Keratinocyte (primary cell): Measurements from ENCODE around the gene PCAT6. TPM values are rescaled to one million over a fixed set of nuclear protein-coding genes. Genes with fewer than 3 reads are reported as not detected.

Experiments
- DNase-seq: peaks from one replicate; pipeline ENCODE4 v3.0.0-alpha.2; 2011; ENCODE audit warnings: low read depth, missing footprints, low spot score
- FAIRE-seq: peaks from 2 replicates; lab custom pipeline; 2011; peaks lifted over from hg19 to GRCh38; lab: Jason Lieb, UNC
- H2AFZ ChIP-seq: 2 replicates; pipeline ENCODE4 v1.6.0; 2012; ENCODE audit warnings: low read length, control low read depth, inconsistent platforms; ENCODE audit not compliant: control insufficient read depth
- H3K27ac ChIP-seq: 2 replicates; pipeline ENCODE4 v1.5.1; 2011; ENCODE audit warnings: low read length; ENCODE audit not compliant: control insufficient read depth, insufficient read depth
- H3K27me3 ChIP-seq: 3 replicates; pipeline ENCODE4 v1.6.0; 2011; ENCODE audit warnings: low read length; ENCODE audit not compliant: control insufficient read depth, insufficient read depth; ENCODE audit errors: extremely low read depth
- H3K36me3 ChIP-seq, 2 experiments: 2 replicates in 1 of 2; 3 replicates in 1 of 2; pipeline ENCODE4 v1.5.1; 2011; ENCODE audit warnings: low read length in 2 of 2, mild to moderate bottlenecking in 1 of 2; ENCODE audit not compliant: control insufficient read depth in 2 of 2, insufficient read depth in 2 of 2; ENCODE audit errors: extremely low read depth in 1 of 2
- H3K4me1 ChIP-seq: 3 replicates; pipeline ENCODE4 v1.5.1; 2011; ENCODE audit warnings: low read length; ENCODE audit not compliant: control insufficient read depth, insufficient read depth; ENCODE audit errors: extremely low read depth
- H3K4me2 ChIP-seq: 3 replicates; pipeline ENCODE4 v1.6.0; 2011; ENCODE audit warnings: low read depth, low read length; ENCODE audit not compliant: control insufficient read depth, insufficient read depth; ENCODE audit errors: extremely low read depth
- H3K4me3 ChIP-seq, 3 experiments: fragments of 200-600 bp in 1 of 3; sonication (generic) in 1 of 3; 2 replicates in 2 of 3; 3 replicates in 1 of 3; pipeline ENCODE4 v1.5.1; 2011 to 2016; ENCODE audit warnings: low read length in 3 of 3, mild to moderate bottlenecking in 3 of 3, control low read depth in 2 of 3, inconsistent platforms in 1 of 3, low read depth in 1 of 3, mixed read lengths in 1 of 3, mixed run types in 1 of 3, moderate library complexity in 1 of 3; ENCODE audit not compliant: control insufficient read depth in 2 of 3, insufficient read depth in 2 of 3; ENCODE audit errors: extremely low read depth in 1 of 3
- H3K79me2 ChIP-seq: 2 replicates; pipeline ENCODE4 v1.6.0; 2012; ENCODE audit warnings: low read length; ENCODE audit not compliant: control insufficient read depth, insufficient read depth
- H3K9ac ChIP-seq: 3 replicates; pipeline ENCODE4 v1.6.0; 2011; ENCODE audit warnings: low read length; ENCODE audit not compliant: control insufficient read depth, insufficient read depth; ENCODE audit errors: extremely low read depth
- H3K9me1 ChIP-seq: 3 replicates; pipeline ENCODE4 v1.6.0; 2011; ENCODE audit warnings: low read length; ENCODE audit not compliant: control insufficient read depth, insufficient read depth; ENCODE audit errors: extremely low read depth
- H3K9me3 ChIP-seq: 2 replicates; pipeline ENCODE4 v1.5.1; 2012; ENCODE audit warnings: low read depth, low read length; ENCODE audit not compliant: control insufficient read depth
- H4K20me1 ChIP-seq: 3 replicates; pipeline ENCODE4 v1.6.0; 2011; ENCODE audit warnings: low read length; ENCODE audit not compliant: control insufficient read depth, insufficient read depth; ENCODE audit errors: extremely low read depth
- CTCF ChIP-seq, 3 experiments: IDR thresholded peaks in 1 of 3; conservative IDR thresholded peaks in 1 of 3; optimal IDR thresholded peaks in 1 of 3; 2 replicates in 2 of 3; 3 replicates in 1 of 3; pipeline versions ENCODE3 to v1.5.1; 2011; ENCODE audit warnings: low read length in 3 of 3, mild to moderate bottlenecking in 3 of 3, moderate library complexity in 2 of 3, control low read depth in 1 of 3, inconsistent platforms in 1 of 3; ENCODE audit not compliant: insufficient read depth in 2 of 3; ENCODE audit errors: extremely low read depth in 1 of 3
- EZH2 ChIP-seq: IDR thresholded peaks from one replicate; pipeline ENCODE4 v1.6.1; 2012; ENCODE audit warnings: inconsistent platforms, mild to moderate bottlenecking, low read length, moderate library complexity
- dilution Hi-C: fragments of 300-500 bp; cut with MboI; formaldehyde crosslinking; loops from one replicate; pipeline ENCODE4 v1.7.0; 2020; ENCODE audit warnings: low sequenced_read_pairs; ENCODE audit not compliant: extremely low pct_ligation_motif_present
- polyA plus RNA-seq, 5 experiments: library from polyadenylated mRNA; depleted of rRNA in 3 of 5; stranded (reverse) in 3 of 5; stranded (forward) in 1 of 5; unstranded in 1 of 5; fragments of >200 nt; gene quantifications; 1 replicate in 1 of 5; 2 replicates in 3 of 5; 3 replicates in 1 of 5; pipeline versions ENCODE4 v1.2.1 to v1.2.3, GENCODE V29; 2011 to 2012; ENCODE audit warnings: missing spikeins in 2 of 5, low read depth in 1 of 5, low replicate concordance in 1 of 5

Gene PCAT6
- polyA plus RNA-seq, 1 donor (not counting 4 experiments of a cell fraction or from before 2014, with no cell fraction given), result 1.6 TPM

- peak overlapping the region; percentile 69 to 95 (median 91) for H3K4me3 ChIP-seq
- H3K9me3 ChIP-seq, result no peaks in the 10 kb centered on the region
- H3K27me3 ChIP-seq, result no peaks in the 10 kb centered on the region
- dilution Hi-C loops, result no loop called here
- no peaks in the 10 kb centered on the region for H3K36me3 ChIP-seq
- peaks cover 50% of the 10 kb centered on the region for H3K4me1 ChIP-seq
- H3K27ac ChIP-seq, result peak overlapping the region; percentile 90
- DNase-seq (no peak), FAIRE-seq (no peak)
- peaks cover 10% of the 10 kb centered on the region for H4K20me1 ChIP-seq
- peak overlapping the region; percentile 22 for H3K4me2 ChIP-seq
- H2AFZ ChIP-seq, result no peak overlapping the region
- no peak for TF ChIP-seq CTCF (optimal IDR thresholded peaks at IDR 0.05 in 1 of 3, IDR thresholded peaks at IDR 0.05 in 1 of 3, conservative IDR thresholded peaks at IDR 0.05 in 1 of 3; ENCODE audit: extremely low read depth in 1 of 3, insufficient read depth in 2 of 3, low read length in 3 of 3)
- no peak for TF ChIP-seq EZH2
- H3K9me1 ChIP-seq, result no peaks in the 10 kb centered on the region
- peaks cover 56% of the 10 kb centered on the region for H3K79me2 ChIP-seq
- peak overlapping the region; percentile 95 for H3K9ac ChIP-seq
These were observed 3.3 kb upstream of the PCAT6 start for GRCh38 chr1:202807451-202807925.

- no peaks in the 10 kb centered on the region for H3K36me3 ChIP-seq
- H4K20me1 ChIP-seq, result peaks cover 4% of the 10 kb centered on the region
- peak within 1 kb of the TSS; percentile 69 to 95 (median 91) for H3K4me3 ChIP-seq
- H3K27me3 ChIP-seq, result no peaks in the 10 kb centered on the region
- H3K9me3 ChIP-seq, result no peaks in the 10 kb centered on the region
- no peak for TF ChIP-seq EZH2
- no peak for TF ChIP-seq CTCF (optimal IDR thresholded peaks at IDR 0.05 in 1 of 3, IDR thresholded peaks at IDR 0.05 in 1 of 3, conservative IDR thresholded peaks at IDR 0.05 in 1 of 3; ENCODE audit: extremely low read depth in 1 of 3, insufficient read depth in 2 of 3, low read length in 3 of 3)
- peak within 1 kb of the TSS; percentile 90 for H3K27ac ChIP-seq
- peak within 1 kb of the TSS; percentile 39 for H3K4me2 ChIP-seq
- peaks cover 49% of the 10 kb centered on the region for H3K79me2 ChIP-seq
- peak within 1 kb of the TSS; percentile 69 for H2AFZ ChIP-seq
- no peak for FAIRE-seq
- dilution Hi-C loops, result no loop called here
- no peaks in the 10 kb centered on the region for H3K9me1 ChIP-seq
- peaks cover 50% of the 10 kb centered on the region for H3K4me1 ChIP-seq
- peak within 1 kb of the TSS; percentile 95 for H3K9ac ChIP-seq
- no peak for DNase-seq
These were observed 2.6 kb upstream of the PCAT6 start, which contains the start of gene KDM5B for GRCh38 chr1:202807926-202808757. Gene KDM5B (minus strand): TSS chr1:202808421. CDS start chr1:202808305, 116 bp downstream.
